ENCODE results near the gene FOXP3.
"Not testable (repeated sequence)": the region's sequence is repeated elsewhere in the genome, so short reads cannot be mapped to it uniquely, and the experiment has no call there.

FOXP3 gene, protein sequence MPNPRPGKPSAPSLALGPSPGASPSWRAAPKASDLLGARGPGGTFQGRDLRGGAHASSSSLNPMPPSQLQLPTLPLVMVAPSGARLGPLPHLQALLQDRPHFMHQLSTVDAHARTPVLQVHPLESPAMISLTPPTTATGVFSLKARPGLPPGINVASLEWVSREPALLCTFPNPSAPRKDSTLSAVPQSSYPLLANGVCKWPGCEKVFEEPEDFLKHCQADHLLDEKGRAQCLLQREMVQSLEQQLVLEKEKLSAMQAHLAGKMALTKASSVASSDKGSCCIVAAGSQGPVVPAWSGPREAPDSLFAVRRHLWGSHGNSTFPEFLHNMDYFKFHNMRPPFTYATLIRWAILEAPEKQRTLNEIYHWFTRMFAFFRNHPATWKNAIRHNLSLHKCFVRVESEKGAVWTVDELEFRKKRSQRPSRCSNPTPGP

DNA sequence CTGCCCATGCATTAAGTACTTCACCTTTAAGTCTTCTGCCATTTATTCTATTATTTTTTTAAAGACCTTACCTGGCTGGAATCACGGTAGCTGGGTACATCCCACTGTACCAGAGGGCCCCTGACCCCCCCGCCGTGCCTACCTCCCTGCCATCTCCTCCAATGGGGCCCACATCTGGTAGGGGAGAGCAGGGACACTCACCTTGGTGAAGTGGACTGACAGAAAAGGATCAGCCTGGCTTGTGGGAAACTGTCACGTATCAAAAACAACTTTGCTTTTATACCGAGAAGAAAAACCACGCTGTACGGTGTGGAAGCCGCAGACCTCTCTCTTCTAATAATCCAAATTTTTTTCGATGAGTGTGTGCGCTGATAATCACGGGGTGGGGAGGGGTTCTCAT is at the start of gene FOXP3:
TSS of gene FOXP3 (minus strand) at position 251 of the 400 bp plus-strand sequence. CDS start 6,205 bp downstream, outside the sequence.
- DNase-seq: no peak

DNA sequence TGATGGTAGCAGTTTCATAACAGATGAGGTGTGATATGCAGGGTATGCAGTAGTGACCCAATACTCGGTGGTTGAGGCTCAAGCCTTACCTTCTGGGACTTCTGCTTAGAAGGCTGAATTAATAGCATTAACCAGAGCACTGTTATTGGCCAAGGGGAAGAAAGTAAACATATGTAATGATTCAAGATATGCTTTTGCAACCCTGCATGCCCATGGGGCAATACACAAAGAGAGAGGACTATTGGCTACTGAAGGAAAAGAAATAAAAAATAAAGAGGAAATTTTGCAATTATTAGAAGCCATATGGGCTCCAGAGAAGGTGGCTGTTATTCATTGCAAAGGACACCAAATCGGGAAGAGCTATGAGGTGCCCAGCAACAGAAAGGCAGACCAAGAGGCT is 47.7 kb upstream of the FOXP3 start:
- DNase-seq: no peak

DNA sequence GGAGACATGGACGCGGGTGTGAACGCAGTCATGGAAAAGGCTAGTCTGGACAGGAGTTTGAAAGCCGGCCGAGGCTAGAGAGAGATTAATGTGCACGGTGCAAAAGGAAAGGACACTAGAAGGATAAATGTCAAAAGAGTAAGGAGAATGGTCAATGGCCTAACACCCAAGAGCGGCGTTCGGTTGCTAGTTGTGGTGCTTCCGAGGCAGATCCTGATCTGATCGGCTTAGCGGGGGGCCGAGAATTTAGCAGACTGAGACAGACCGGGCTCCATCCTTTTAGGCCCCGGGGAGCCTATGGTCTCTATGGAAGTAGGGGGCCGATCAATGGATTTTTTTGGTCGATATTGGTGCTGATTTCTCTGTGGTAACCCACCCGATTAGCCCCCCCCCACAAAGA is 45.9 kb upstream of the FOXP3 start:
- no peak for DNase-seq

DNA sequence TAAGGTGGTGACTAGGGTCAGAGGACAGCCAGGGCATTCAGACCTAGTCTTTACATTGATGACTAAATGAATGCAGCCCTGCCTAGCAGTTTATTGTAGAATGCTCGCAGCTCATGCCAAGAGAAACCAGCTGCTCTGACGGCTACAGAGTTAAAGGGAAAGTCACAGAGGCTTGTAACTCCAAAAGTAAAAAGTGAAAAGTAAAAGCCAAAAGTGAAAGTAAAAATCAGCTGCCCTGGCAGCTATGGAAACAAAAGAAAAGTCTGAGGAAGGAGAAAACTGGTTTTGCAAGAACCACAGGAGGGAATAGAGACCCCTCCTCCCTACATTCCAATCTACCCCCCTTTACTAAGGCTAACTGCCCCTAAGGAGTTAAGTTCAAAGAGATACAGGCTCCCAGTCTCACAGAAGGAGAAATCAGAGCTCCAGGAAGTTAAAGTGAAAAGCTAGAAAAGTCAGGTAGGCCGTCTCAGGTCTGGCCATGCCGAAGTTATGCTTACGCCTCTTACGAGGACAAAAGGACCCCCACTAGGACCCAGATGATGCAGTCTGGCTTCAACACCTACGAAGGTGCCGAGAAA is 45.0 kb upstream of the FOXP3 start:
- no peak for DNase-seq

DNA sequence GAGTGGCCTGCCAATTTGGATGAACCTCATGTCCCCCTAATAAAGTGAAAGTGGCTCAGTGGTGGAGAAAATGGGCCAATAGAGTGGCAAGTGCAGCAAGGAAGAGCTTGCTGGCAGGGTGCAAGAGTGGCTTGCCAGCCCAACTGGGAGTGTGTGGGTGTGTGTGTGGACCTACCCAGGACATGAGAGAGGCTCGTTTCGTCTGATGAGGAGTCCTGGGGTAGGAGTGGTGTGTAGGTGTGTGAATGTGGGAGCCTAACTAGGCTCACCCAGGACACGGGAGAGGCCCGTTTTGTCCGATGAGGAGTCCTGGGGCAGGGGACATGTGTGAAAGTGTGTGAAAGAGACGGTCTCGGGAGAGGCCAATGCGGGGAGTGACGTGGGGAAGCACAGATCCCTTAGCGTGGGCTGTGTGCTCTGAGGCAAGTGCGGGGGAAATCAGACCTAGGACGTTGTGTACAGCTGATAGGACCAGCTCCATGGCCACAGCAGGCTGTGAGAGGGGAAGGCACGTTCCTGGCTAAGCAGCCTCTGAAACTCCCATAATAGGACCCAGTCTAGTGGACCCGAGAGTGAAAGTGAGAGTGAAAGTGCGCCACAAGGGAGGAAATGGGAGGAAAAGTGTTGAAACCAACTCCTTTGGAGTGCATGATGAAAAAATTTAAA is 44.2 kb upstream of the FOXP3 start:
- no peak for DNase-seq

DNA sequence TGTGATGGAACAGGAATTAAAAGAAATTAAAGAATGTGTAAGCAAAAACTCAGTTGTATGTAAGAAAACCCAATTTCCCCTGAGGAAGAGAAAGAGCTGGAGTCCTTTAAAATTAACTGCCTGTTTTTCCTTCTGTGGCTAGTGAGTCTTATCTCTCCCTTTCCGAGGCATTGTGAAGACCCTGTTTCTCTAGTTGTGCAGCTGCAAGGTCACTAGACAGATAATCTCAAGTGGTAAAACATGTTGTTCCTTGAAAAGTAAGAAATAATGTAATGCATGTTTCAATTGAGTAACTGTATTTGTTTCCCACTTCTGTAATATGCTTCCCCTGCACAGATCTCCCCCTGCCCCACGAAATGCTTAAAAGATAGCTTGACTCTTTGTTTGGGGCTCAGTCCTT is 43.3 kb upstream of the FOXP3 start:
- DNase-seq: not testable (repeated sequence)

DNA sequence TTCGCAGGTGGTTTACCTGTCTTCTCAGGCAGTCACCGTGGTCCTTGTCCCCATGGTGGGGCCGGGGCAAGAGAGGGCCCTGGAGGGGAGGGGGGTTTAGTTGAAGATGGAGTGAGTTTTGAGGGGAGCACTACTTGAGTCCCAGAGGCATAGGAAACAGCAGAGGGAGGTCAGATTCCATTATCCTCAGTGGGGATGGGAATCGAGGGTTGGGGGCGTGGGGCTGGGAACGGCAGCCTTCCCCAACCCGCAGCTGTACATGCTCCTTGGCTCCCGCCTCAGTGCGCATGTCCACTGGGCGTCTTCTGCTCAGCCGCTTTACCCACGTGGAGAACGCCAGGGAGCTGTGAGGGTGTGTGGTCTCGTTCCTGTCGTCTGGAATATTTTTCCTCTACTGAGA is 38.8 kb upstream of the FOXP3 start, which contains the start of gene GAGE10:
TSS of gene GAGE10 (plus strand) at position 301 of the 400 bp plus-strand sequence. CDS start 1,214 bp downstream, outside the sequence.
- DNase-seq: no peak

DNA sequence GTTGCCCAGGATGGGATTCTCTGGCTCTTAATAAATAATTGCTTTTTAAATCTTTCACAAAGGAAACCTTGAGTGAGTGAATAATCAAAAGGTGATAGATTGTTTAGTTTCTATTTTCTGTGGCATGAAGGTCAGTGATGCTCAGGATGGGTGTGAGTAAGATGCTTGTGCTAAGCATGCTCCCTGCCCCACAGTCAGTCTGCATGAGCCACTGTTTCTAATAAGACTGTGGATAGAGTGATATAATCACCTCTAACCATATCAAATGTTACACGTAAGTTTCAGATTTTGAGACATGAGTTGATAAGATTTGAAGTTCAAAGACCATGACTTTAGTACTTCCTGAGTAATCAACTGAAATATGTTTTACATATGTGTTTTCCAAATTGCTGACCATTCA is 36.2 kb upstream of the FOXP3 start:
- DNase-seq: no peak

DNA sequence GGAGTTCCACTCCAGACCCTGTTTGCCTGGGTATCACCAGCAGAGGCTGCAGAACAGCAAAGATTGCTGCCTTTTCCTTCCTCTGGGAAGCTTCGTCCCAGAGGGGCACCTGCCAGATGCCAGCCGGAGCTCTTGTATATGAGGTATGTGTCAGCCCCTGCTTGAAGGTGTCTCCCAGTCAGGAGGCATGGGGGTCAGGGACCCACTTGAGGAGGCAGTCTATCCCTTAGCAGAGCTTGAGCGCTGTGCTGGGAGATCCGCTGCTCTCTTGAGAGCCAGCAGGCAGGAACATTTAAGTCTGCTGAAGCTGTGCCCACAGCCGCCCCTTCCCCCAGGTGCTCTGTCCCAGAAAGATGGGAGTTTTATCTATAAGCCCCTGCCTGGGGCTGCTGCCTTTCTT is 34.8 kb upstream of the FOXP3 start:
- not testable (repeated sequence) for DNase-seq

DNA sequence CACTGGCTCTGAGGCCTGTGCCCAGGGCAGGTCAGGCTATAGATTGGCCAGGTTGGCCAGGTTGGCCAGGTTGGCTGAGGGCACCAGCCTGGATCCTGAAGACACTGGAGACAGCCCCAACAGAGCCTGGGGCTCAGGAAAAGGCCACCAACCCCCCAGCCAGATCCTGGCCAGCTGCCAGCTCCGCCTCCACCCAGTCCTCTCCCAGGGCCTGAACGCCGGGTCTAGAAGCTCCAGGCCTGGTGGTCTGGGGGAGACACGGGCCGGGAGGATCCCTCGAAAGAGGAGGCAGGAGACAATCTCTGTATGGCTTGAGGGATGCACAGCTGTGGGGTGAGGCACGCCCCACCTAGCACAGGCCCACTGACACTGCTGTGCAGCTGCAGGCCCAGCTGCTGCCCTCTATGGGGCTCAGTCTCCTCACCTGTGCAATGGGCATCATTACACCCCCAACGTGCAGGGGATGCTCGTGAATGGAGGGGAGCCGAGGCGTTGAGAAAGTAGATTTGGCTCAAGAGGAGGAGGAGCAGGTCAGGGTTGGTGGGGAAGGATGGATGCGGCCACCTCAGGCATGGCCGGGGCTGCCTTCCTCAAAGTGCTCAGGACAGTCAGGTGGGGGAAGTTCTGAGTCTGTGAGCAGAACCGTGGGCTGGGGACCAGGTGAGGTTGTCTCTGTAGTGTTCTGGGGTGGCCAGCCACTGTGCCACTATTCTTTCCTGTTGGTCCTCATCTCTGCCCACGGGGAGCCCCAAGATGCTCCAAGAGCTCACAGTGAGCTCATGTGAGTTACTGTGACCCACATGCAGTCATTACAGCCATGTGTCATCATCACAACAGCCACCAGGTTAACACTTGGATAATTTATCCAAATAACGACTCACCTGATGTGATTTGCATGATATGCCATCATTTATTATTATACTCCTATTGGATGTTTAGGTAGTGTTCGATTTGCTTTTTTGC is 28.2 kb upstream of the FOXP3 start:
- DNase-seq: no peak

DNA sequence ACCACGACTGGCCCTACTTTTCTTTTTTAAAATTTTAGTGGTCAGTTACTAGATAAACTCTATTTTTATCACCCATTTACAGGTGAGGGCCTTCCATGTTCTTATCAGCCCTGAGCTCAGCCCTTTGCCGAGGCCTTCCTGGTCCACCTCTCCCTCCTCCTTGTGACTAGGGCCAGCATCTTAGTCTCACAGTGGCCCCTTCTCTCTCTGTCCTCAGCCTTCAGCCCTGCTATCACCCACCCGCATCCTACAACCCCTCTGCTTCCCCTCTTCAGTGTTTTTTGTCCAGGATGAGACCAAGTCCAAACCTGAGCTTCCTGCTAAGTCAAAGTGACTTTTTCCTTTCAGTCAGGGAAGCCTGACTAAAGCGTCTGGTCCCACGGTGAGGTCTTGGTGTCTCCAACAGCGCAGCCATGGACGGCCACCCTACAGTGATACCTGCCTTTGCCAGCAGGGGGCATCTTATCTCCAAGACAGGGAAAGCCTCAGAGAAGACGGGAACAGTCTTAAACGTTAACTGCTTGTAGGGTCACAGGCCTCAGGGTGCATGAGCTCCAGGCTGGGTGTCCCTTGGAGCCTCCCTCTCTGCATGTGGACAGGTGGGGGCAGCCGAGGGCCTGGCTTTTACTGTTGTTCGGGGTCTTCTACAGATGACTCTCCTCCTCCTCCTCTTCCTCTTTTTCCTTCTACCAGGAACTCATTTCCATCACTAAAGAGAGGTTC is 27.3 kb upstream of the FOXP3 start:
- DNase-seq: peak; percentile 17

DNA sequence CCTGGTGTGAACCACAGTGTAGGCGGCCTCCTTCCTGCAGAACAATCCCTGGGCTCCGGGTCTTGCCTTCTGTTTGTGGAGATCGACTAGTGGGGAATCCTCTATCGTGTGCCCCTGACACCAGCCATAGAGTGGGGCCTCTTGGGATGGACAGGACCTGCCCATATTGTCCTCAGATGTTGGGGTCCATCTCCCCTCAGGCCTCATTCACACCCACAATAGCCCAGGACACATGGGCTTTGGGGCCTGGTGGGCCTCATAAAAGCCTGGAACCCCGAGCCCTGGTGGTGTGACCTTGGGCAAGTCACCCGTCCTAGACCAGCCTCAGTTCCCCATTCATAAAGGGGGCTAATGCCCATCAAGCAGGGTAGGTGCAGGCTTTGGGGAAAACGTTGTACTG is 25.7 kb upstream of the FOXP3 start:
- DNase-seq: no peak

DNA sequence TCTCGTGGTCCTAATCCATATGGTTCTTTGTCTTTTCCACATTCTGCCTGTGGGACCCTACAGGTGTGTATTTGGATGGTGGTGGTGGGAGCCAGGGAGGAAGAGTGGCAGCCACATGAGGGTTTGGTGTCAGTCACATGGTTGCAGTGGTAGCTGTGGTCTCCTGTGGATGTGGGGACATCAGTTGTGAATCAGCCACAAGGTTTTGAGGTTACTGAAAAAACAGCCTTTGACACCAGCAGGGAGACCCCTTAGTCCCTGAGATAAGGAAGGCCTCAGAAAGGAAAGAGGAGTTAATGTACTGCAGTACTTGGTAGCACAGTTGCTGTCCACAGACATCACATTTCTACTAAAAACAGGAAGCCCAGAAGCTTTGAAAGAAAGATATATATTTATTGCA is 23.2 kb upstream of the FOXP3 start:
- no peak for DNase-seq

DNA sequence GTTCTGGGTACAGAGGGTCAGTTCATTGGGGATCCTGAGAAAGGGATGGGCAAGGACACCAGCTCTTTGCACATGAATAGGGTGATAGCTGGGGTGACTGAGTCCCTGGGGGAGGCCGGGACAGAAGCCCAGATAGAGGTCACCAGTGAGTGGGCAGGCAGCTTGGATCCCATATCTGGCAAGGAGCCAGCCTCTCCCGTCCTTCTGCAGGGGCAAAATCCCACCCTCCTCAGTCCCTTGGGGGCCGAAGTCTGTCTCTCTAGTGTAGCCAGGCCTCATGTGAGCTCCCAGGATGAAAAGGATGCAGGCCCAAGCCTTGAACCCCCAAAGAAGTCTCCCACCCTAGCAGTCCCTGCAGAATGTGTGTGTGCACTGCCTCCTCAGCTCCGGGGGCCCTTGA is 22.1 kb upstream of the FOXP3 start:
- DNase-seq: no peak

DNA sequence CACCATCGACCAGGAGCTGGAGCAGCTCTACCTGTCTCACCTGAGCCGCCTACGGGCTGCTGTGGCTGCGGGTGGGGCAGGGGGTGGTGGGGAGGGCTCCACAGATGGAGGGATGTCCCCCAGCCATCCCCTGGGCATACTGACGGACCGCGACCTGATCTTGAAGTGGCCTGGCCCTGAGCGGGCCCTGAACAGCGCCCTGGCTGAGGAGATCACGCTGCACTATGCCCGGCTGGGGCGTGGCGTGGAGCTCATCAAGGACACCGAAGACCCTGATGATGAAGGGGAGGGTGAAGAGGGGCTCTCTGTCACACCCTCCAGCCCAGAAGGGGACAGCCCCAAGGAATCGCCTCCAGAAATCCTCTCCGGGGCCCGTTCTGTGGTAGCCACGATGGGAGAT is 21.6 kb upstream of the FOXP3 start:
- no peak for DNase-seq

DNA sequence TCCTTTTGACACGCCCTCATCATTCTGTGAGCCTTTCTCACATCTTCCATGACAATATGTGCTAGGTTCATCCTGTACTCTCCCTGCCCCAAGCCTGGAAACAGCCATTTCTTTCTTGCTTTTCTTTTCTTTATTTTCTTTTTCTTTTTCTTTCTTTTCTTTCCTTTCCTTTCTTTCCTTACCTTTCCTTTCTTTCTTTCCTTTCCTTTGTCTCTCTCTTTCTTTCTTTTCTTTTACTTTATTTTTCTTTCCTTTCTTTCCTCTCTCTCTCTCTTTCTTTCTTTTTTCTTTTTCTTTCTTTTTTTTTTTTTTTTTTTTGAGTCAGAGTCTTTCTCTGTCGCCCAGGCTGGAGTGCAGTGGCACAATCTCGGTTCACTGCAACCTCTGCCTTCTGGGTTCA is 19.7 kb upstream of the FOXP3 start:
- DNase-seq: no peak

DNA sequence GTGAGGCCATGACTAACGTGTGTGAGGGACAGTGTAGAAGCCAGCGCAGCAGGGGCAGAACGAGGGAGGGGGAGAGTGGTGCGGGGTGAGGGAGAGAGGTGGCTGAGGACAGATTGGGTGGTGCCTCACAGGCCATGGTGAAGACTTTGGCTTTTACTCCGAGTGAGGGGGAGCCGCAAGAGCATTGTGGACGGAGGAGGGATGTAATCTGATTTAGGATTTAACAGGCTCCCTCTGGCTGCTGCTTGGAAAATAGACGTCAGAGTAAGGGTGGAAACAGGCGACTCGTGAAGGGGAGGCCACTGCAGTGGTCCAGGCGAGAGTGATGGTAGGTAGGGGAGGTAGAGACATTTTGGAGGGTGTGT is 18.1 kb upstream of the FOXP3 start:
- DNase-seq: no peak

DNA sequence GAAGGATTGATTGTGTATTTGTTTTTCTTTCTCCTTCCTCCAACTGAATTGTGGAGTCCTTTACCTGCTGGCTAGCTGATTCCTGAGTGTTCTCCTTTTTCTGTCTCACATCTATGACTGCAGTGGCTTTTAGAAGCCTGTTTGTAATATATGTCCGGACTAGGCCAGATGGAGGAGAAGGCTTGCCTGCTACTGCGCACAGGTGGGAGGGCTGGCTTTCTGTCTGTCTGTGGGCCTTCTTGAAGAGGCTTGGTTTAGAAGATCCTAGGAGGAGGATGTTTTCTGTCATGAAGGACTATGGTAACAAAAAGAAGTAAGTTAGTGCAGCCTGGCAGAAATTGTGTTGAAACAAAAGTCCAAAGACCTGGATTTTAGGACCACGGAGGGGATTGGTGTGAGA is 13.6 kb upstream of the FOXP3 start:
- DNase-seq: no peak

DNA sequence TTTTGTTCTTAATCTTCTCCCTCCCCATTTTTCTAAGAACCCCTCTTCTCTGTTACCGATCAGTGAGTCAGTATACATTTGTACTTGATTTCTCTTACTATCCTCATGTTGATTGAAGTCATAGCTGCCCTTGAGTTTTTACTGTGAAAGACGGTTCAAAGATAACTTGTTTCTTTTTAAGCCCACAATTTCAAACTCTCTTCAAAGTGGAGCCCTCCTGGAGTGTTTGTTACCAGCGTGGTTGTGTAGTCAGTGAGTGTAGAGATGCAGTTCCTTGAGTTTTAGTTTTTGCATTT is 13.0 kb upstream of the FOXP3 start:
- DNase-seq: no peak

DNA sequence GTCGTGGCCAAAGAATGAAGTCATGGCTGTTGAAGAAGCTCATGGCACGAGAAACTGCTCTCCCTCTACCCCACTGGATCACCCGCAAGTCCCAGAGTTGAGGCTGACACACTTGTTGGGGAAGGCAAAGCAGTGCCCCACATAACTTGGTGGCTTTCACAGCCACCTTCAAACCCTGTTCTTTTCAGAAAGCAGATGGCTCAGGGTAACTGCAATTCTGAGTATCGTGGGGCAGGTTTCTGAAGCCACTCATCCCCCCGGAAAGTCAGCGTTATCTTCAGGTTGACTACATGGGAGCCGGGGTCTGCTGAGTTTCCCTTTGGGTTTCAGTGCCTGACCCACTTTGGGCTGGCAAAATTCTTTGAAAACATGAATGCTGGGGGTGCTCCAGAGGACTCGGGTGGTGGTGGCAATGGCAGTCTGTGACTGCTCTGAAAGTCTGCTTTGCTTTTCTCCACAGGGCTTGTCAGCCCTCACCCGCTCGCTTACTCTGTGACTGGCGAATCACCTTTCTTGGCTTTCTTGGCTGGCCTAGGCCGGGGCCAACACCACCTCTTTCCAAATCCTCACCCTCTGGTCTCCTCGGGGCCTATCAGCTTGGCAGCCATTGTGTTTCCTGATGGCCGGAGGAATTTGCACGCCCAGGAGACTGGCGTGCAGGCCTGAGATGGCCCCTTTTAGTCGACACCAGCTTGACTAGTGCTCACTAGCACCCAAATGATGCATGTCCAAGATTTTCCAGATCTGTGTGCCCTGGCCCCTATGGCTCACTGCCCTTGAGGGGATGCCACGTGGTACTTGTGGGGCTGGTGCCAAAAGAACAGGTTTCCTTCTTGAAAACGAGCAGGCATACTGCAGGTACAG is 12.4 kb upstream of the FOXP3 start:
- DNase-seq: no peak

DNA sequence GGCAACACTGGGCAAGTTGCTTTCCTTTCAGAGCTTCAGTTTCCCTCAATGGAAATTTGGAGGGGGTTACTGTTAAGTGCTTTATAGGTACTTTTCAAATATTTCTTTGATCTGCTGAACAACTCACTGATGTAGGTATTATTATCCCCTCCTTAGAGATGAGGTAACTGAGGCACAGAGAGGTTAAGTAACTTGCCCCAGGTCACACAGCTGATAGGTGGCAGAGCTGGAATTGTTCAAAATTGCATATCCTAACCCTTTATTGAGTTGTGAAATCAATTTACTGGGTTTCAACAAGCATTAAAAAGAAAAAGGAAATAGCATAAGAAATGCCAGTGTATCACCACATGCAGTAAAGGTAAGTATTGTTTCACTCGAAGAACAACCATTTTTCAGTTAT is 11.7 kb upstream of the FOXP3 start:
- DNase-seq: no peak

Data from COR-L47 (cell line).